ENCODE results near the gene PRR23A.

The PRR23A gene

DNA sequence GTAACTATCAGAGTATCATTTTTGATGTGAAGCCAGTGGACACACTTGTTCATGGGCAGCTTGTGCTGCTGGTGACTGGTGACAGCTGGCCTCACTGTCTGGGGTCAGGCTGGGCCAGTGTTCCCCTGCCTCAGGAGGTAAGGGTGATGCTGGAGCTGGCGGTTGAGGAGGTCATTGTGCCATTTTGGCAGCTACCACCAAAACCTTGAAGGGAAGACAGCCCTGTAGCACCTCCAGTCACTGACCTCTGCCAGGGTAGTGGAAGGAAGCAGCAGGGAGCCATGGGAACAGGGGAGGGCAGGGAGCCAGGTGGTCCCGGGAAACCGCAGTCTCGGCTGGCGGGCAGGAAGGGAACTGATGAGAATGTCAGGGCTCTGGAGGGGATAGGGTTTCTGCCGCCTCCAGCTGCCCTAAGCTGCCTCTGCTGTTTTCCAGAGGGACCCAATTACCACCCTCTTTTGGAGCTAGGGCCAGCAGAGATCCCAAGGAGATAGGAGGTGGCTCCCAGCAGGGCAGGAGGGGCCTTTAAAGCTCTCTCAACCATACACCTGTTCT lies 34.2 kb downstream of the PRR23A start:
- DNase-seq: no peak

DNA sequence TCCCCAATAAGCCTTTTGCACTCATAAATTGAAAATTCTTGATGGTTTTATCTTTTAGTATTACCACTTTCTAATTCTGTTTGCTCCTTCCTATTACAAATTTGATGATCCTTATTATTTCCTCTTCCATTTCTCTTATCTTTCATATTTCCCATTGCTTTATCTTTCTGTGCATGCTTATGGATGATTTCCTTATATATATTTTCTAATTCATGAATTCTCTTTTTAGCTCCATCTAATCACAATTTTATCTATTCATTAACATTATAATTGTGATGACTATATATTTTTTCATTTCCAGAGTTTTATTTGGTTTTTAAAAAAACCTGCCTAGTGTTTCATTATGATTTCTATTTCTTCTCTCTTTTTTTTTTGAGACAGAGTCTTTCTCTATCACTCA lies 41.1 kb downstream of the PRR23A start:
- no peak for DNase-seq

DNA sequence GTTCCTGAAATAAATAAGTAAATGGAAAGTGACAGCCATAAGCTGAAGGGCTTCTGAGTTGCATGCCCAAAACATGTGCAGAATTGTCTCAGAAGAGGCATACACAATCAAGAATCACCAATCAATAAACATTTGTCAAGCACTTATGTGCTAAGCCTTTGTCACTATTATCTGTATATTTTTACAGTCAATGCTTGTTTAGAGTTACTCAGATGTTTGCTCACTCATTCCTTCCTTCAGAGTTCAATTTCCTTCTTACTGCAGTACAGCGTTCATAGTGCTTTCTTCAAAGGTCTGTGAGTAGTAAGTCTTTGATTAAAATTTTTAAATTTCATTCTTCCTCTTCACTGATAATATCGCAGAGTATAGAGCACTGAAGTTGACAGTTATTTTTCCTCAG lies 41.8 kb downstream of the PRR23A start:
- no peak for DNase-seq

DNA sequence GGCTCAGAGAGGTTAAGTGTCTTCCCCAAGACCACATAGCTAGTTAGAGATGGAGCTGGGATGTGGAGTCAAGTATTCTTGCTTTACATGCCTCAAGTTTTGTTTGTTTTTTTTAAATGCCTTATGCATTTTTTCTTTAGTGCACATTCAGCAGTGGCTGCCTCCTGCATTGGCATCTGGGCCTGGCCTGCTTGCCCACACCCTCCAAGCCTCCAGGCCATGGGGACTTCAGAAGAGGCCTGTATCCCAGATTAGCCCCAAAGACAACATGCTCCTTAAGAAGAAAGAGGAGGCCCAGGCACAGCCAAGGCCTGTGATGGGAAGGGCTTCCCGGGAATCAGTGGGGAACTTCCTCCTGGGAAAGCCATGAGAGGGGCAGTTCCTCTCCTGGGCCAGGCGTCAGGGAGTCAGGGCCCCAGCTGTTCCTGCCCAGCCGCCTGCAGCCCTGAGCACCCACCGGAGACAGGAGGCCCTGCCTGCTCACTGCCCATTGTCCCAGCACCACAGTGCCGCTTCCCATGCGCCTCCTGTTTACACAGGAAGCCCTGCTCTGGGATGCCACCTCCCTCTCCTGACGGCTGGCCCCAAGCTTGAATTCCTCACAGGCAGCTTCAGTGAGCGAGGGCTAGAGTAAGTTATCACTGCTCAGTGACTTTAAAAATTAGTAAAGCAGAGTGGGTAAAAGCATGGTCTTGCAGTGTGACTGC lies 43.1 kb downstream of the PRR23A start:
- no peak for DNase-seq

DNA sequence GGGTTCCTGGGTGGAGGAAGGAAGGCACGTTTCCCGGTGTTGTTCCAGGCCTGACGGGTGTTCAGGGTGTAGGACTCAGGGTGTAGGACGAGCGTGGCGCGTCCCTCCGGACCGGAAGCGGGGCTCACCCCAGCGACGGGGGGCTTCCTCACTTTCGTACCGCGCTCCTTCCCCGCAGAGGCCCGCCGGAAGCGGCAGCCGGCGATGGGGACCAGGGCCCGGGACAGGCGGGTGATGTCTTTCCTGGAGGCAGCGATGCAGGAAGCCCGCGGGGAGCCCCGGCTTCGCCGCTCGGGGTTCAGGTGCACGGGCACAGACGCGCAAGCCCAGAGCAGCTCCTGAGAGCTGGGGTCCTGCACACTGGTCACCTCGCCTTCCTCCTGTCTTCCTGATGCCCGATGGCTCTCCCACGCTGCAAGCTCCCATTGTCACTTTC lies 45.6 kb downstream of the PRR23A start:
- DNase-seq: no peak

Measured in NCI-H748 treated with DMSO at 0.1 percent for 48 hours (cell line).